Hippocampal formation (tissue), 2 donors: ENCODE measurements around the gene SLC13A4.
"Not testable (repeated sequence)": the region's sequence is repeated elsewhere in the genome, so short reads cannot be mapped to it uniquely, and the experiment has no call there.

Experiments used
- DNase-seq, 2 donors: peaks; one replicate each; lab custom pipeline; 2025; lab: John Stamatoyannopoulos, UW

The SLC13A4 gene

GRCh38 chr7:135728136-135728669, at the start of gene SLC13A4:
Gene SLC13A4 (minus strand): TSS chr7:135728186. CDS start chr7:135727496, 690 bp downstream.
- no peak for DNase-seq

GRCh38 chr7:135775915-135776314, 47.9 kb upstream of the SLC13A4 start:
- DNase-seq: not testable (repeated sequence)

GRCh38 chr7:135775230-135775629, 47.2 kb upstream of the SLC13A4 start:
- no peak for DNase-seq

GRCh38 chr7:135774284-135774683, 46.3 kb upstream of the SLC13A4 start:
- DNase-seq: no peak

GRCh38 chr7:135773464-135773863, 45.5 kb upstream of the SLC13A4 start:
- DNase-seq: no peak

GRCh38 chr7:135772639-135773222, 44.7 kb upstream of the SLC13A4 start:
- no peak for DNase-seq

DNA sequence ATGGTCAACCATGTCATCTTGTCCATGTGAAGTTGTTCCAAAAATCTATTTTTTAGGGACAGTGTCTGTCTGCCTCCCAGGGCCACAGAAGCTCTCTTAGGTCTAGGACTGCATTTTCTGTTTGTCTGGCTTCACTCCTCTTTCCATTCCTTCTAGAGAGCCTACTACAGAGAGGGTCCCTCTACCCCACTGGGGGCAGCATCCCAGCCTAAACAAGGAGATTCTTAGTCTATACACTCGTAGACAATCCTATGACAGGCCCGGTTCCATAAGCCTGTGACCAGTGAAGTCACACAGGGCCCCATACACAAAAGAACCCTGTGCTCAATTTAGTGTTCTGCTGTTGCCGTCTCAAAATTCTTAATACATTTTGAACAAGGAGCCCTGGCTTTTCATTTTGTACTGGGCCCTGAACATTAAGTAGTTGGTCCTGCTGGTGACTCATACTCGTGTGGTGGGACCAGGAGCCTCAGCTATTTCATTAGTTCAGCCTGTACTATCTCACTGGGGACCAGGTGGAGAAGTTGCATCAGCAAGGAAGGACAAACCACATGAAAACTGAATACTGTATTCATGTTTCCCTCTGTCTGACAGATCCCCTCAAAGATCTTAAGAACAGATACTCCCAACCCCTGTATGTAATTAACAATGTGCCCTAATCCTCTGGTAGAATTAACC, 44.1 kb upstream of the SLC13A4 start:
- no peak for DNase-seq

DNA sequence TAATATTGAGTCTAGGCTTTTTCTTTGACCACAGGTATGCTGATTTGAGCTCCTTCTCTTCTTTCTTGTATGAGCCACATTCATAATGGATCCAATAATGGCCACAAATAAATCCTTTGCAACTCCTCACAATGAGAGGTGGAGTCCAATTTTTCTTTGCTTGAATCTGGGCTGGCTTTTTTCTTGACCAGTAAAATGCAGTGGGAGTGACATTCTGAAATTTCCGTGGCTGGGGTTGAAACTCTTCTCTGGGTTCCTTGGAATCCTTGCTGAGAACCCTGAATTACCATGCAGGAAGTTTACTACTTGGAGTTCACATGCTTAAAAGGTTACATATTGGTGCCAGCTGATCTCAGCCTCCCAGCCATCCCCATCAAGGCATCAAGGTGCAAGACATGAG, 43.1 kb upstream of the SLC13A4 start:
- no peak for DNase-seq

DNA sequence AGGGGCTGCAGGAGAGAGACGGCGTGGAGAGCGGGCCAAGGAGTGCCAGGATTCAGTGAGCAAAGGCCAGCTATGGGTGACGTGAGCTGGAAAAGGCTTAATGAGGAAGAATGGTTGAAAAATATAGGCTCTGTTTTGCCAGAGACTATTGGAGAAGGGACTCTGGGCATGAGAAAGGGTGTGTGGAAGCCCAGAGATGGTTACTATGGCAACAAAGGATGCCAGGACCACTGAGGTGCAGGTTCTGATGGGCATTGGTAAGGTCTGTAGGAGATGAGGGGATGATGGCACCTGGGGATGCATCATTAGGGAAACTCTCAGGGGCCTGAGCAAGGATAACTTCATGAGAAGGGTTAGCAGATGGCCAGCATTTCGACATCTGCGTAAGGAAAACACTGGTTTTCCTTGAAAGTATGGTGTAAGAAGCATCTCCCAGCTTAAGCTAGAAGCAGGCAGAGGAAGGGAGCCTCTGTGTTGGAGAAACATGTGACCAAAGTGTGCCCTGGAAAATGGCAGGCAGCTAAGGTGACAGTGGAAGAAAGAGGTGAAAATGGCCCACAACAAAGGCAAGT, 42.2 kb upstream of the SLC13A4 start:
- DNase-seq: no peak

GRCh38 chr7:135769005-135769802, 41.2 kb upstream of the SLC13A4 start:
- peak; percentile 21 to 52 for DNase-seq

GRCh38 chr7:135768467-135768866, 40.5 kb upstream of the SLC13A4 start:
- DNase-seq: no peak

- no peak for DNase-seq
These were observed 40.1 kb upstream of the SLC13A4 start for GRCh38 chr7:135768064-135768463.

DNA sequence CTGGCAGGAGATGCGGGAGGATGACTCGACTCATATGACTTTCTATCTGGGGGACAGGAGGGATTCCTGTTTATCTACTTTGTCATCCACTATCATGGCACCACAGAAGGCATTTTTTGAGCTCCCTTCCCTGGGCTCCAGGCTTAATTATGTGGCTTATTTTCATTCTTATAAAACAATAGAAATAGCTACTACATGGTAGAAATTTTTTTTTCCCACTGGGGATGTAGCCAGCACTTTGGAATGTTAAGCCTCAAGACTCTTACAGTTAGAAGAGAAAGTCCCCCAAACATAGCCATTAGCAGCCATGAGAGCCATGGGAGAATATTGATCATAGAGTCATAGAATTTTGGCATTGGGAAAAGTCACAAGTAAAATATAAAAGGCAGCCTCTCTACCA, 35.3 kb upstream of the SLC13A4 start:
- no peak for DNase-seq

GRCh38 chr7:135761751-135762488, 33.9 kb upstream of the SLC13A4 start:
- no peak for DNase-seq

GRCh38 chr7:135759532-135759931, 31.5 kb upstream of the SLC13A4 start:
- no peak for DNase-seq

GRCh38 chr7:135758531-135758932, 30.5 kb upstream of the SLC13A4 start:
- no peak for DNase-seq

DNA sequence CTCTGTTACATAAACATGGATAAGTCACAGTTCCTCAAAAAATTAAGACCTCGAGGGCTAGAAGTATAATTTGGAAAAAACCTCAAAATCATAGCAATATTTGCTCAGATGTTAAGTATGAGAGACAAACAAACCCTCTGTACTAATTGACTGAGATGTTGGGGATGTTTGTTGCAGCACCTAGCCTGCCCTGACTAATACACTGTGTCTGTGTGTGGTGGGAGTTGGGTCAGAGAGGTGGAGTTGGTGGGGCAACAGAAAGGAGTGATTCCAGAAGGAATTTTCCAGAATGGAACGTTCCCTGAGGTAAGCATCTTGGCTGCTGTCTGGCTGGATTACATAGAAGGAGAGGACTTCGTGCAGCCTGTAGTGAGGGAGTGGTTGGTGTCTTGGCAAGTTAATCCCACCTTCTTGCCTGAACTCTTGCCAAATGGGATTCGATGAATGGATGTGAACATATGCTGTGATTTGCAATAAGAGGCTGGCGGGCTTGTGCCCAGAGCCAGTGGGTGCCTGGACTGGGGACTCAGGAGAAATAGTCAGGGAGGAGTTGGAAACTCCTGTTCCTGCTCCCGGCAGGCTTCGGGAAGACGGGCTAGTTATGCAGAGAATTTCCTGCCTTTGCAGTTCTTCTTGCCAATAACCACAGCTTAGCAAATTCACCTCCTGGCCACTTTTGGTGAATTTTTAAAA, 29.9 kb upstream of the SLC13A4 start:
- no peak for DNase-seq

DNA sequence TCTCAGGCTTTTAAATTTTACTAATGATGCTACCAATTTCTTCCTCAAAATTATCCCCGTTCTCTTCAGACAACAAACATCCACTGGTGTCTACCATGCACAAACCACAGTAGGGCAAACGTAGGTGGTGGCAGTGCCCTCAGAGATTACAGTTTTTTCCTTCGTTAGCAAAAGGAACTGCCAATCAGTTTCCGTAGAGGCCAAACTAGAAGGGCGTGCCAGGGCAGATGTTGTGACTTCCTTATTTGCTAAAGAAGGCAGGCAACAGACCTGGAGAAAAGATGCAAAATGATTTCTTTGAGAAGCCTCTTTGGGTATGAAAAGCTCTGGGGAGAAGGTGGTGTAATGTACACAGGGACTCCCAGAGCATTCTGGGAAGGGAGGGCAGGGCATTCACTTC, 28.2 kb upstream of the SLC13A4 start:
- DNase-seq: no peak

DNA sequence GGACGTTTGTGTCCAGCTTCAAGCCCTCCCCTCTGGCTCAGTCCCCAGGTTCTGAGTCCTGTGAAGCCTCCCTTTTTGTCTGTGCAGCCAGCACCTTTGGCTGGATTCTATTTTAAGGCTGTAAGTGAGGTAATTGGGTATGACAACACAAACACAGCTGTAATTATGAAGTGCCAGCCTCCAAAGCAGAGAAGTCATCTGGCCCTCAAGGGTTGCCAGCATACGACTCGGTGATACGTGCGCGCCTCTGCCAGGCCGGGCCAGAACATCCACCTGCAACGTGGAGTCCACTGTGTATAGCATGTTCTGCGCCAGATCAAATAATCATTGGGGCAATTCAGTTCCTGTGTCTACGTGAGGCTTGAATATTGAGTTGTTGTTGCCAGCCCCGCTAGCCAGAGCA, 27.4 kb upstream of the SLC13A4 start:
- no peak for DNase-seq

DNA sequence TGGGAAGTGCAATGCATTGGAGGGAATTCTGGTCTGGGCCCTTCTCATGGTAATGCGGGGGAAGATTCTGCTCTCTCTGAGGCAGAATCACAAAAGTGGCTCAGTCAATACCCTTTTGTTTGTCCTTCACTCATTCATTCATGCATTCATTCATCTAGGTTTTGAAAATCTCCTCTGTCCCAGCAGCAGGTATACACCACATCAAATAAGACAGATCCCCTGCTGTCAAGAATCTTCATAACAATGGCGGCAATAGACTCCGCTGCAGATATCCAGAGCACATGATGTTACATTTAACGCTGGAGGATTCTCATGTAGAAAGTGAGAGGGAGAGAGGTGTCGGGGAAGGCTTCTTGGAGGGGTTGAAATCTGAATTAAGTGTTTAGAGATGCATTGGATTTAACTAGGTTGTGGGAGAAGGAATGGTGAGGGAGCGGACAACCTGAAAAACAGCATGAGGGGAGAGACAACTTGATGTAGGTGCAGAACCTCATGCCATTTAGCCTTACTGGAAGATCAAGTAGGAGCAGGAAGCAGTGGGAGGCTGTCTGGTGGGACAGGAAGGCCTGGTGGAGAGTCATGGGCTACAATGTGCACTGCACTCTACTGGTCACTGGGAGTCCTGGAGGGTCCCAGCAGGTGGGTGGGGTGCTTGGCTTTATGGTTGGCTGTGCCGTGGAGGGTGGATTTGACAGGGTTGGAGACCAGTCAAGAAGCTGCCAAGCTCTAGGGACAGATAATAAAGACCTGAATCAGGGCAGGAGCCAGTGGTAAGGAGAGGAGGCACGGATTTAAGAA, 25.8 kb upstream of the SLC13A4 start:
- no peak for DNase-seq
